ENCODE measurements around the gene NEGR1.

DNA sequence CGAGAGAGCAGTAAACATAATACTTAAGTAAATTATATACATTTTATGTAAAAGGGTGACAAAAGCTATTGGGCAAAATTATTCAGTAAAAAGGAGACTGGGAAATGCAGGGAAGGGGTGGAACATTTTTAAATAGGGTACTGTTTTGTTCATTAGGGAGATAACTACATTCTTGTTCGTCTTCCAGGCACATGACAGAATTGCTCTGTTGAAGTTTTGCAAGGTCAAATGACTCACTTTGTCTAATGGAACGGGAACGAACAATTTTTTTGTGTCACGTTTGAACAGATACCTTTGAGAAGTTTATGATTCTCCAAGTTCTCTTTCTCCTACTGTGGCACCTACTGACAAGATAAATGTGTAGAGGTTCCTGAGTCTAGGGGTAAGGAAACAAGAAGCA is 819.2 kb downstream of the NEGR1 start:
- TF ChIP-seq CTCF (IDR thresholded peaks at IDR 0.05) (no peak), POLR2A (IDR thresholded peaks at IDR 0.05) (no peak)

All from testis (tissue), 2 donors.